ENCODE data around the gene PCDHGA4. TPM values are rescaled to one million over a fixed set of nuclear protein-coding genes. Genes with fewer than 3 reads are reported as not detected.

The PCDHGA4 gene
- total and polyA plus RNA-seq, 2 of the 8 experiments (the other 6 are each of a cell fraction or from before 2014, with no cell fraction given): 1.4 to 1.9 TPM

- no peak for FAIRE-seq
- no peak overlapping the region for H3K4me2 ChIP-seq (ENCODE audit: insufficient read depth in 1 of 2, low read depth in 2 of 2, low read length in 2 of 2)
Measured at GRCh38 chr5:141374627-141375026, 19.8 kb downstream of the PCDHGA4 start.

More at GRCh38 chr5:141374627-141375026, 19.8 kb downstream of the PCDHGA4 start:
- Histone ChIP-seq H4K8ac (ENCODE audit: extremely low read depth, insufficient read depth, low read length) (no peak overlapping the region), H3K4me3 (ENCODE audit: extremely low read depth in 1 of 4, insufficient read depth in 2 of 4, low read depth in 3 of 4, low read length in 4 of 4) (no peak overlapping the region), H3K23me2 (ENCODE audit: low read depth, low read length) (no peaks in the 10 kb centered on the region), H4K5ac (ENCODE audit: insufficient read length, low read depth, low read length) (no peak overlapping the region), H3K27me3 (replicated peaks in 1 of 4; ENCODE audit: control insufficient read depth in 3 of 4, extremely low read depth in 1 of 4, insufficient read depth in 3 of 4, low read length in 3 of 4) (no peaks in the 10 kb centered on the region), H3K23ac (ENCODE audit: insufficient read length) (no peak overlapping the region), H2AFZ (ENCODE audit: low read length) (no peak overlapping the region), H3K4me1 (replicated peaks in 1 of 4; ENCODE audit: control insufficient read depth in 3 of 4, insufficient read depth in 4 of 4, low read length in 3 of 4) (no peaks in the 10 kb centered on the region), H3K56ac (replicated peaks; ENCODE audit: insufficient read length, low read depth, low read length) (no peak overlapping the region), H4K20me1 (replicated peaks in 1 of 2; ENCODE audit: control insufficient read depth in 1 of 2, insufficient read depth in 2 of 2, low read length in 2 of 2) (no peaks in the 10 kb centered on the region), H3K36me3 (ENCODE audit: control insufficient read depth in 2 of 4, insufficient read depth in 4 of 4, low read length in 3 of 4) (peaks cover 0 to 3% (median 0%) of the 10 kb centered on the region in 4 experiments; a peak in 2 of 8 replicates), H2BK12ac (ENCODE audit: low read depth, low read length) (no peak overlapping the region), H3K79me1 (ENCODE audit: low read depth, low read length) (no peaks in the 10 kb centered on the region), H3K4ac (replicated peaks; ENCODE audit: insufficient read length, low read depth, low read length) (no peak overlapping the region), H2BK20ac (ENCODE audit: low read length) (no peak overlapping the region), H2BK120ac (replicated peaks; ENCODE audit: low read depth, low read length) (no peak overlapping the region), H3K79me2 (ENCODE audit: control insufficient read depth in 1 of 2, insufficient read depth in 2 of 2, low read length in 2 of 2) (no peaks in the 10 kb centered on the region), H2BK5ac (ENCODE audit: low read depth, low read length) (no peak overlapping the region), H4K91ac (replicated peaks; ENCODE audit: insufficient read length, low read length) (no peak overlapping the region), H3K18ac (ENCODE audit: extremely low read depth, low read length) (no peak overlapping the region), H2BK15ac (ENCODE audit: low read length) (no peak overlapping the region), H2AK5ac (ENCODE audit: low read depth, low read length) (no peak overlapping the region), H3K27ac (ENCODE audit: low read depth, low read length) (no peak overlapping the region), H3K14ac (ENCODE audit: insufficient read length) (no peak overlapping the region), H3K9me3 (ENCODE audit: insufficient read depth in 2 of 2, low read depth in 1 of 2, low read length in 1 of 2) (peaks cover 36 to 51% of the 10 kb centered on the region in 2 experiments; a peak in 3 of 4 replicates), H3K9ac (replicated peaks in 1 of 4; ENCODE audit: extremely low read depth in 1 of 4, low read depth in 3 of 4, low read length in 3 of 4) (no peak overlapping the region)
- no peak for TF ChIP-seq SP4 (IDR thresholded peaks at IDR 0.05; ENCODE audit: low read length)
- TF ChIP-seq CHD2 (IDR thresholded peaks at IDR 0.05; ENCODE audit: low read length): no peak
- no peak for TF ChIP-seq SP2 (IDR thresholded peaks at IDR 0.05; ENCODE audit: low read length)
- TF ChIP-seq HDAC2 (IDR thresholded peaks at IDR 0.05; ENCODE audit: borderline replicate concordance in 1 of 2, low read depth in 2 of 2, low read length in 2 of 2): no peak
- no peak for TF ChIP-seq GTF2F1 (IDR thresholded peaks at IDR 0.05; ENCODE audit: borderline replicate concordance, low read depth, low read length)
- ChIA-PET POLR2A (ENCODE audit: partially characterized antibody) (interaction anchor here (1.3 kb wide), 1 partner anchor 16 kb away, joined by 3 read pairs; no protein-coding TSS in a partner anchor), CTCF (ENCODE audit: partially characterized antibody) (interaction anchor here (0.7 to 2.9 kb wide), 17 partner anchors 10 to 183 kb away, joined by 3 to 11 read pairs (median 4); partner anchors contain the start of genes PCDHGA10, PCDHGA5, PCDHGB2 and PCDHGB4)
- 93% methylated on average over 14 of the region's 14 CpGs; no CpG with 5 or more reads in 1 of the 2 experiments for WGBS, 2 experiments (ENCODE audit: extremely low coverage in 1 of 2, insufficient coverage in 1 of 2, insufficient read length in 1 of 2, insufficient replicate concordance in 2 of 2, low coverage in 1 of 2, low lambda C conversion rate in 2 of 2, missing lambda C conversion rate in 1 of 2)
- DNase-seq (ENCODE audit: low read depth in 1 of 2, low spot score in 2 of 2): no peak

All from H1 (cell line).